DND-41 (cell line): ENCODE measurements around the gene BTBD10.
A peak's percentile ranks its signal among the peaks of the same experiment; 100 is the strongest.

ENCODE experiments used
- ATAC-seq: fragments of 200-7000 bp; cut with Tn5 transposase; 3 replicates; pipeline ENCODE4 v1.9.1; 2021; ENCODE audit warnings: low read depth; ENCODE audit not compliant: insufficient read depth
- DNase-seq: peaks from one replicate; pipeline ENCODE4 v3.0.0-alpha.2; 2020
- H2AFZ ChIP-seq: 2 replicates; pipeline ENCODE4 v1.6.0; 2012; ENCODE audit warnings: low read depth, low read length
- H3K27ac ChIP-seq: 2 replicates; pipeline ENCODE4 v1.5.1; 2012; ENCODE audit warnings: low read length, inconsistent platforms
- H3K27me3 ChIP-seq: fragments of 200-600 bp; sonication (generic); 2 replicates; pipeline ENCODE4 v1.6.0; 2012; ENCODE audit warnings: low read length, mild to moderate bottlenecking, inconsistent platforms; ENCODE audit not compliant: insufficient read depth, poor library complexity
- H3K36me3 ChIP-seq: 2 replicates; pipeline ENCODE4 v1.5.1; 2012; ENCODE audit warnings: low read length, inconsistent platforms; ENCODE audit not compliant: insufficient read depth
- H3K4me1 ChIP-seq: 2 replicates; pipeline ENCODE4 v1.5.1; 2012; ENCODE audit warnings: mild to moderate bottlenecking, low read length; ENCODE audit not compliant: insufficient read depth
- H3K4me2 ChIP-seq: 2 replicates; pipeline ENCODE4 v1.6.0; 2012; ENCODE audit warnings: mild to moderate bottlenecking, moderate library complexity, low read length, inconsistent platforms; ENCODE audit not compliant: insufficient read depth
- H3K4me3 ChIP-seq, 2 experiments: fragments of 200-600 bp in 1 of 2; shearing (Covaris generic) in 1 of 2; 2 replicates each; pipeline ENCODE4 v1.5.1; 2012 to 2016; ENCODE audit warnings: inconsistent platforms in 2 of 2, low read length in 2 of 2, mild to moderate bottlenecking in 2 of 2, low read depth in 1 of 2, moderate library complexity in 1 of 2
- H3K79me2 ChIP-seq: 2 replicates; pipeline ENCODE4 v1.6.0; 2012; ENCODE audit warnings: low read length, inconsistent platforms; ENCODE audit not compliant: insufficient read depth
- H3K9ac ChIP-seq: 2 replicates; pipeline ENCODE4 v1.6.0; 2012; ENCODE audit warnings: low read depth, mild to moderate bottlenecking, inconsistent platforms, low read length, moderate library complexity
- H3K9me3 ChIP-seq: 2 replicates; pipeline ENCODE4 v1.5.1; 2012; ENCODE audit warnings: low read length, moderate library complexity, mild to moderate bottlenecking, inconsistent platforms; ENCODE audit not compliant: insufficient read depth, severe bottlenecking
- H4K20me1 ChIP-seq: 2 replicates; pipeline ENCODE4 v1.6.0; 2012; ENCODE audit warnings: low read length; ENCODE audit not compliant: insufficient read depth
- CTCF ChIP-seq: IDR thresholded peaks from 2 replicates; pipeline ENCODE4 v1.5.1; 2012; ENCODE audit warnings: borderline replicate concordance, low read length, moderate library complexity, mild to moderate bottlenecking; ENCODE audit not compliant: poor library complexity, severe bottlenecking; ENCODE audit errors: extremely low read depth
- EZH2 ChIP-seq: IDR thresholded peaks from 3 replicates; pipeline ENCODE4 v1.6.1; 2012; ENCODE audit warnings: borderline replicate concordance, low read depth, mild to moderate bottlenecking, moderate library complexity, low read length, inconsistent platforms; ENCODE audit not compliant: severe bottlenecking

Gene BTBD10

GRCh38 chr11:13355191-13355590 is 107.8 kb downstream of the BTBD10 start:
- Histone ChIP-seq H3K4me2 (no peak overlapping the region), H3K27me3 (no peaks in the 10 kb centered on the region), H3K4me1 (no peaks in the 10 kb centered on the region), H3K4me3 (no peak overlapping the region), H2AFZ (no peak overlapping the region), H4K20me1 (no peaks in the 10 kb centered on the region), H3K9me3 (no peaks in the 10 kb centered on the region), H3K79me2 (no peaks in the 10 kb centered on the region), H3K9ac (no peak overlapping the region), H3K36me3 (peaks cover 53% of the 10 kb centered on the region), H3K27ac (no peak overlapping the region)
- TF ChIP-seq EZH2 (no peak), CTCF (no peak)
- DNase-seq, result no peak
- no peak for ATAC-seq

GRCh38 chr11:13354335-13354734 is 108.7 kb downstream of the BTBD10 start:
- Histone ChIP-seq H3K4me3 (no peak overlapping the region), H2AFZ (no peak overlapping the region), H4K20me1 (no peaks in the 10 kb centered on the region), H3K9me3 (no peaks in the 10 kb centered on the region), H3K79me2 (no peaks in the 10 kb centered on the region), H3K4me1 (no peaks in the 10 kb centered on the region), H3K9ac (no peak overlapping the region), H3K27ac (no peak overlapping the region), H3K36me3 (peaks cover 46% of the 10 kb centered on the region), H3K27me3 (no peaks in the 10 kb centered on the region), H3K4me2 (no peak overlapping the region)
- TF ChIP-seq EZH2 (no peak), CTCF (peak; percentile 50)
- ATAC-seq (peak; percentile 29; the same call in 1 of the 3 replicates), DNase-seq (no peak)

GRCh38 chr11:13352711-13353110 is 110.3 kb downstream of the BTBD10 start:
- Histone ChIP-seq H4K20me1 (peaks cover 6% of the 10 kb centered on the region), H3K79me2 (no peaks in the 10 kb centered on the region), H3K9ac (no peak overlapping the region), H2AFZ (no peak overlapping the region), H3K4me1 (no peaks in the 10 kb centered on the region), H3K4me2 (no peak overlapping the region), H3K27ac (no peak overlapping the region), H3K4me3 (no peak overlapping the region), H3K9me3 (no peaks in the 10 kb centered on the region), H3K36me3 (peaks cover 39% of the 10 kb centered on the region), H3K27me3 (no peaks in the 10 kb centered on the region)
- ATAC-seq (no peak), DNase-seq (no peak)
- no peak for TF ChIP-seq EZH2
- TF ChIP-seq CTCF, result no peak

GRCh38 chr11:13349581-13349980 is 113.4 kb downstream of the BTBD10 start:
- H3K27ac ChIP-seq, result no peak overlapping the region
- no peaks in the 10 kb centered on the region for H3K27me3 ChIP-seq
- H4K20me1 ChIP-seq, result peaks cover 24% of the 10 kb centered on the region
- DNase-seq (no peak), ATAC-seq (no peak)
- no peaks in the 10 kb centered on the region for H3K79me2 ChIP-seq
- H3K4me2 ChIP-seq, result no peak overlapping the region
- peaks cover 8% of the 10 kb centered on the region for H3K36me3 ChIP-seq
- no peak overlapping the region for H3K9ac ChIP-seq
- H3K9me3 ChIP-seq, result no peaks in the 10 kb centered on the region
- no peaks in the 10 kb centered on the region for H3K4me1 ChIP-seq
- H3K4me3 ChIP-seq, result no peak overlapping the region
- no peak for TF ChIP-seq EZH2
- TF ChIP-seq CTCF, result no peak
- H2AFZ ChIP-seq, result no peak overlapping the region
